Nephron progenitor cell (in vitro differentiated cells): ENCODE data around the gene PAGE2B.
"Not testable (repeated sequence)": the region's sequence is repeated elsewhere in the genome, so short reads cannot be mapped to it uniquely, and the experiment has no call there.

Experiments used
- DNase-seq: peaks from one replicate; pipeline ENCODE4 v3.0.0; 2021
- H3K27ac Mint-ChIP-seq: 2 replicates; pipeline ENCODE4 v1.8.0; 2021; ENCODE audit warnings: mild to moderate bottlenecking, moderate library complexity, mixed read lengths
- H3K27me3 Mint-ChIP-seq: 2 replicates; pipeline ENCODE4 v1.8.0; 2021; ENCODE audit warnings: mild to moderate bottlenecking, low read depth, mixed read lengths; ENCODE audit not compliant: poor library complexity
- H3K36me3 Mint-ChIP-seq: 2 replicates; pipeline ENCODE4 v1.8.0; 2021; ENCODE audit warnings: low read depth, mixed read lengths
- H3K4me1 Mint-ChIP-seq: 2 replicates; pipeline ENCODE4 v1.8.0; 2021; ENCODE audit warnings: mixed read lengths
- H3K4me3 Mint-ChIP-seq: 2 replicates; pipeline ENCODE4 v1.8.0; 2021; ENCODE audit warnings: mild to moderate bottlenecking, moderate library complexity, mixed read lengths
- H3K9me3 Mint-ChIP-seq: 2 replicates; pipeline ENCODE4 v1.8.0; 2021; ENCODE audit warnings: mild to moderate bottlenecking, moderate library complexity, mixed read lengths
- TF ChIP-seq, protein P1 (sequence below): fragments of 200-600 bp; sonication (generic); IDR thresholded peaks from 2 replicates; pipeline ENCODE4 v1.5.0; 2021; ENCODE audit warnings: antibody characterized with exemption

PAGE2B gene

DNA sequence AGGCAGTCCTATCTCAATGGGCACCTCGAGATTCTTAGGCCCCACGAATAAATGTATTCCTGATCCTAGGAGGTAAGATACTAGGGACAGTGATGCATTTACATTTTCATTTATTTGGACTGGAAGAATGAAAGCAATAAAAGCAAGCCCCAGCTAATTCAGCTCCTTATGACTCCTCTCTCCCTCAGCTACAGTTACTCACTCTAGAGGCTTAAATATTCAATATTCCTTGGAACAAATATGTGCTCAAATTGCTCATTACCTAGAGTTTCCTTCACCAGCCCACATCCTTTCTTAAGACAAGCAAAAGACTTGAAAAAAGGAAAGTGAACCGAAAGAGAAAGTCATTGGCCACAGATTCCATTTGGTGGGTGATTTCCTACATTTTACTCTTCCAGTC is 27.9 kb downstream of the PAGE2B start:
- H3K36me3 Mint-ChIP-seq = no peaks in the 10 kb centered on the region
- no peak for DNase-seq
- H3K4me1 Mint-ChIP-seq = peaks cover 6% of the 10 kb centered on the region
- TF ChIP-seq, protein P1, sequence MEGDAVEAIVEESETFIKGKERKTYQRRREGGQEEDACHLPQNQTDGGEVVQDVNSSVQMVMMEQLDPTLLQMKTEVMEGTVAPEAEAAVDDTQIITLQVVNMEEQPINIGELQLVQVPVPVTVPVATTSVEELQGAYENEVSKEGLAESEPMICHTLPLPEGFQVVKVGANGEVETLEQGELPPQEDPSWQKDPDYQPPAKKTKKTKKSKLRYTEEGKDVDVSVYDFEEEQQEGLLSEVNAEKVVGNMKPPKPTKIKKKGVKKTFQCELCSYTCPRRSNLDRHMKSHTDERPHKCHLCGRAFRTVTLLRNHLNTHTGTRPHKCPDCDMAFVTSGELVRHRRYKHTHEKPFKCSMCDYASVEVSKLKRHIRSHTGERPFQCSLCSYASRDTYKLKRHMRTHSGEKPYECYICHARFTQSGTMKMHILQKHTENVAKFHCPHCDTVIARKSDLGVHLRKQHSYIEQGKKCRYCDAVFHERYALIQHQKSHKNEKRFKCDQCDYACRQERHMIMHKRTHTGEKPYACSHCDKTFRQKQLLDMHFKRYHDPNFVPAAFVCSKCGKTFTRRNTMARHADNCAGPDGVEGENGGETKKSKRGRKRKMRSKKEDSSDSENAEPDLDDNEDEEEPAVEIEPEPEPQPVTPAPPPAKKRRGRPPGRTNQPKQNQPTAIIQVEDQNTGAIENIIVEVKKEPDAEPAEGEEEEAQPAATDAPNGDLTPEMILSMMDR = no peak
- H3K27ac Mint-ChIP-seq = no peak overlapping the region
- peaks cover 8% of the 10 kb centered on the region for H3K27me3 Mint-ChIP-seq
- peaks cover 36% of the 10 kb centered on the region for H3K9me3 Mint-ChIP-seq
- no peak overlapping the region for H3K4me3 Mint-ChIP-seq

DNA sequence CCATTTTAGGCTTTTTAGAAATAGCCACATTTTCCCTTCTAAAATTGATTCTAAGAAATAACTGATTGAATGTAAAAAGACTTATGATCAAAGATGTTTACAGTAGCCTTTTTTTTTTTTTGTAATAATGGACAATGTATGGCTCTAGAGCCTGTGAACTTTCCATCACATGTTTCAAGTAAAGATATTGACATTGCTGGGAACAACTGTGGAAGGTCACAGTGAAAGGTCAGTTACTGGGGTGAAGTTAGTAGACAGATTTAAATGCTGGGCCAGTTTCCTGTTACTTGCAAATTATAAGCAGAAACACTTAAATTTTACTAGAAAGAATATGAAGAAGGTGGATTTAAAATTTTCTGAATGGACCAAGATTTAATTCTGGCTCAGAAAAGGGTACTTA is 32.4 kb downstream of the PAGE2B start:
- no peaks in the 10 kb centered on the region for H3K36me3 Mint-ChIP-seq
- no peak overlapping the region for H3K4me3 Mint-ChIP-seq
- no peaks in the 10 kb centered on the region for H3K4me1 Mint-ChIP-seq
- TF ChIP-seq, protein P1 = no peak
- DNase-seq = no peak
- peaks cover 42% of the 10 kb centered on the region for H3K9me3 Mint-ChIP-seq
- peaks cover 4% of the 10 kb centered on the region for H3K27me3 Mint-ChIP-seq
- no peak overlapping the region for H3K27ac Mint-ChIP-seq

DNA sequence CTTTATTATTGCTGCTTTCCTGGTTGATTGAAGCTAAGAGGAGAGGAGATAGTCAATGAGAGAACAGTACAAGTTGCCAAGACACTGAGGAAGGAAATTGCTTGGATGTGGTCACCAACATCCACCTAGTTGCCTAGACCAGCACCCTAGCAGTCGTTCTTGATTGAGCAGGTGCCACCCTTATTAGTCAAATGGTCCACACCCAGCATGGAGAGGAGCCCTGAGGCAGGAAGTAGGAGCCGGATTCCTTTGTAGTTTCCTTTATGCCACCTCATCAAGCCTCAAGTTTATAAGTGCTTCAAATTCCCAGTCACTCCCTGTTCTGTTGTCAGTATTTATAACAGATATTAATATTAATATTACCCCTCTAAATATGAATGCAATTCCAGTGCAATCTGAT is 33.1 kb downstream of the PAGE2B start:
- no peak overlapping the region for H3K4me3 Mint-ChIP-seq
- H3K4me1 Mint-ChIP-seq = no peaks in the 10 kb centered on the region
- H3K27me3 Mint-ChIP-seq = peaks cover 4% of the 10 kb centered on the region
- no peaks in the 10 kb centered on the region for H3K36me3 Mint-ChIP-seq
- TF ChIP-seq, protein P1 = no peak
- no peak for DNase-seq
- H3K9me3 Mint-ChIP-seq = peaks cover 45% of the 10 kb centered on the region
- H3K27ac Mint-ChIP-seq = no peak overlapping the region

DNA sequence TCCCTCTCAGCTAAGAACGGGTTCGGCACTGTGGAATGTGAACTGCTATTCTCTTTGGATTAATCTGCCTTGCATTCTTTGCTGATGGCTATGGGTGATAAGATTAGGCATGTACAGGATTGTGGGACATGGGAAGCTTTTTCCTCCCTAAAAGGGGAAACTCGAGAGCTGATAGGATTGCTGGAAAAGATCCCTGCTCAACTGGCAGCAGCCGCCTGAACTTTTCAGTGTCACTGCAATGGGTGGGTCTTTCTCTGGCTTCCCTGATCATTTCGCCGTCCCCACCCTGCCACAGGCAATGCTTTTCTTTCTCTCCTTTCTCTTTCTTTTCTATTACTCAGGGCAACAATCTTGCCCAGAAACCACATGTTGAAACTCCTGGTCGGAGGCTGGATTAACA is 34.5 kb downstream of the PAGE2B start:
- Mint-ChIP-seq H3K9me3 (peaks cover 33% of the 10 kb centered on the region), H3K27ac (no peak overlapping the region), H3K27me3 (peaks cover 3% of the 10 kb centered on the region), H3K4me3 (no peak overlapping the region), H3K36me3 (no peaks in the 10 kb centered on the region), H3K4me1 (no peaks in the 10 kb centered on the region)
- no peak for DNase-seq
- TF ChIP-seq, protein P1 = no peak

DNA sequence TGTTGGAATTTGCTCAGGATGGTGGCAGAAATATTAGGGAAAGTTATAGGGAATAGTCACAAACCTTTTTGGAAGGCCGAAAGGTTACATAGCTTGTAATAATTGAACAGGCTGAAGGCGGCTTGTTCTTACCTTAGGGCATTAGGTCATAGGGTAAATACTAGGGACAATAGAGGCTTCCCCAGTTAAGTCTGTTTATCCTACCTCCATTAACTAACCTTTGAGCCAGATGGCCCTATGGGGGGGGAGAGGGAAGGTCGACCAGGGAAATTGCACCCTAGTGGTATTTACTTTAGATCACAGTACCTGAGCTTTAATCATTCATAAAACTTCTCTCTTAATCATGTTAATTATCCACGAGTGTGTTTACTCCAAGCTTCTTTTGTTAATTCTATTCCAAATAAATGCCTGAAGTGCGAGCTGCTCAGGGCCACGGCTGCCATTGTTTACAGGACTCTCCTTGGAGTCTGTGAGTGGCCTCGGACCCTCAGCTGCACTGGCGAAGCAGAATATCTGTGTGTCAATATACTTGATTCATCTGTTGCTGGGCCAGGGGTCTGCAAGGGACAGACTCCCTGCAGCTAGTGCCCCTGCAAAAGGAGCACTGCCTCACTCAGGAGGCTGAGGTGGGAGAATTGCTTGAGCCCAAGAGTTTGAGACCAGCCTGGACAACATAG is 36.9 kb downstream of the PAGE2B start:
- Mint-ChIP-seq H3K27me3 (peaks cover 1% of the 10 kb centered on the region), H3K27ac (no peak overlapping the region), H3K4me3 (no peak overlapping the region), H3K36me3 (no peaks in the 10 kb centered on the region), H3K9me3 (peaks cover 29% of the 10 kb centered on the region), H3K4me1 (no peaks in the 10 kb centered on the region)
- DNase-seq = no peak
- TF ChIP-seq, protein P1 = no peak

DNA sequence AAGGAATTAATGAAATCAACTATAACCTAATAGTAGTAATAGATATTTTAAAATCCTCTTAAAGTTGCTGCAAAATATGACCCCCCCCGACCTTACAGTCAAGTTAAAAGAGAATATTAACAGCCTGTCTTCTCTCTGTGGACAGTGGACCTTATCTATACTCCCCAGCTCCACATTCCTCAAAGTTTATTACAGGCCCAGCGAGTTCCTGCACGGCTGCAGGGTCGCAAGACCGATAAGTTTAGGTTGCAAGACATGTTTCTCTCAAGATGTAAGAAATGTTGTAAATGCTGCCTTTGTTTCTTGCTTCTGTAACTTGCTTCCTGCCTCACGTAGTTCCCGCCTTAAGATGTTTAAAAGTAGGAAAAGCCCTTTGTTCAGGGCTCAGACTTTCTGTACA is 41.8 kb downstream of the PAGE2B start:
- H3K4me3 Mint-ChIP-seq = not testable (repeated sequence)

More for the DNA sequence above, 41.8 kb downstream of the PAGE2B start:
- DNase-seq, H3K27me3 Mint-ChIP-seq, H3K36me3 Mint-ChIP-seq, H3K27ac Mint-ChIP-seq: not testable (repeated sequence)
- Mint-ChIP-seq H3K4me1 (peaks cover 14% of the 10 kb centered on the region), H3K9me3 (peaks cover 15% of the 10 kb centered on the region)
